GM19043 (cell line): ENCODE measurements around the gene FBN3.
"Not testable (repeated sequence)": the region's sequence is repeated elsewhere in the genome, so short reads cannot be mapped to it uniquely, and the experiment has no call there.

Experiments used
- ATAC-seq: cut with Tn5 transposase; IDR thresholded peaks from one replicate; pipeline ENCODE4 v1.9.1; 2021; ENCODE audit warnings: low read depth; ENCODE audit not compliant: unreplicated experiment

The FBN3 gene

GRCh38 chr19:8065875-8066261 lies 83.5 kb downstream of the FBN3 start:
- no peak for ATAC-seq

- no peak for ATAC-seq
Measured at GRCh38 chr19:8064911-8065874, 84.2 kb downstream of the FBN3 start.

- no peak for ATAC-seq
Measured at GRCh38 chr19:8057545-8058270, 91.7 kb downstream of the FBN3 start.

GRCh38 chr19:8056533-8056932 lies 92.9 kb downstream of the FBN3 start:
- no peak for ATAC-seq

GRCh38 chr19:8054169-8054568 lies 95.2 kb downstream of the FBN3 start:
- no peak for ATAC-seq

GRCh38 chr19:8052464-8052859 lies 96.9 kb downstream of the FBN3 start, which contains the start of gene CCL25:
CCL25 (plus strand) TSS chr19:8052760; CDS start chr19:8053050, 290 bp downstream.
- no peak for ATAC-seq

- ATAC-seq, result peak; percentile 73
Measured at GRCh38 chr19:8050274-8051096, 98.9 kb downstream of the FBN3 start.

- ATAC-seq, result no peak
Measured at GRCh38 chr19:8046569-8047165, 102.7 kb downstream of the FBN3 start.

GRCh38 chr19:8045872-8046568 lies 103.4 kb downstream of the FBN3 start:
- no peak for ATAC-seq

- no peak for ATAC-seq
Measured at GRCh38 chr19:8044018-8044417, 105.4 kb downstream of the FBN3 start.

GRCh38 chr19:8042900-8043299 lies 106.5 kb downstream of the FBN3 start:
- no peak for ATAC-seq

GRCh38 chr19:8041531-8041931 lies 107.9 kb downstream of the FBN3 start:
- no peak for ATAC-seq

GRCh38 chr19:8039231-8039630 lies 110.2 kb downstream of the FBN3 start:
- ATAC-seq, result no peak

GRCh38 chr19:8038815-8039214 lies 110.6 kb downstream of the FBN3 start:
- no peak for ATAC-seq

GRCh38 chr19:8036434-8037099 lies 112.8 kb downstream of the FBN3 start:
- no peak for ATAC-seq

GRCh38 chr19:8034178-8034525 lies 115.2 kb downstream of the FBN3 start:
- ATAC-seq, result no peak

- not testable (repeated sequence) for ATAC-seq
Measured at GRCh38 chr19:8033287-8034177, 115.9 kb downstream of the FBN3 start.

GRCh38 chr19:8030960-8031359 lies 118.4 kb downstream of the FBN3 start:
- no peak for ATAC-seq
